Rectal smooth muscle tissue (tissue), 1 donor: ENCODE results near the gene SCRN1.
A peak's percentile ranks its signal among the peaks of the same experiment; 100 is the strongest.

Experiments used
- H3K27ac ChIP-seq: one replicate; pipeline ENCODE4 v1.7.0; 2013; ENCODE audit warnings: low read depth, low read length, inconsistent platforms
- H3K27me3 ChIP-seq: one replicate; pipeline ENCODE4 v1.7.0; 2013; ENCODE audit warnings: low read length; ENCODE audit not compliant: control insufficient read depth, insufficient read depth
- H3K36me3 ChIP-seq: one replicate; pipeline ENCODE4 v1.7.0; 2013; ENCODE audit warnings: low read length; ENCODE audit not compliant: control insufficient read depth, insufficient read depth
- H3K4me1 ChIP-seq: one replicate; pipeline ENCODE4 v1.7.0; 2013; ENCODE audit warnings: low read length; ENCODE audit not compliant: control insufficient read depth, insufficient read depth
- H3K4me3 ChIP-seq: one replicate; pipeline ENCODE4 v1.7.0; 2013; ENCODE audit warnings: low read length
- H3K9ac ChIP-seq: one replicate; pipeline ENCODE4 v1.7.0; 2013; ENCODE audit warnings: low read length

SCRN1 gene

DNA sequence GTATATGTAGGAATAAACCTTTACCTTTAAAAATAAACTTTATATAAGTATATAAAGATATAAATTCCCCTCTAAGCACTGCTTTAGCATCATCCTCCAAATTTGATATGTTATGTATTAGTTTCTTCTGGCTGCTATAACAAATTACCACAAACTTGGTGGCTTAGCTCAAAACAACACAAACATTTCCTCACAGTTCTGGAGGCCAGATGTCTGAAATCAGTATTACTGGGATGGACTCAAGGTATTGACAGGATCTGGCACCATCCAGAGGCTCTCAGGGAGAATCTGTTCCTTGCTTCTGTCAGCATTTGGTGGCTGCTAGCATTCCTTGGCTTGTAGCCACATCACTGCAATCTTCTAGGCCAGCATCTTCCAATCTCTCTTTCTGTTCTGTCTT is 6.7 kb upstream of the SCRN1 start:
- Histone ChIP-seq H3K27ac (no peak overlapping the region), H3K36me3 (no peaks in the 10 kb centered on the region), H3K4me1 (no peaks in the 10 kb centered on the region), H3K27me3 (no peaks in the 10 kb centered on the region), H3K4me3 (no peak overlapping the region), H3K9ac (no peak overlapping the region)

- H3K4me3 ChIP-seq = no peak overlapping the region
Observed at GRCh38 chr7:29995652-29996051, 6.1 kb upstream of the SCRN1 start.

GRCh38 chr7:29993140-29993539 is 3.5 kb upstream of the SCRN1 start:
- Histone ChIP-seq H3K36me3 (no peaks in the 10 kb centered on the region), H3K4me3 (no peak overlapping the region), H3K9ac (no peak overlapping the region), H3K4me1 (peaks cover 3% of the 10 kb centered on the region), H3K27me3 (no peaks in the 10 kb centered on the region), H3K27ac (no peak overlapping the region)

More at GRCh38 chr7:29995652-29996051, 6.1 kb upstream of the SCRN1 start:
- H3K27me3 ChIP-seq = no peaks in the 10 kb centered on the region
- H3K9ac ChIP-seq = no peak overlapping the region
- H3K4me1 ChIP-seq = no peaks in the 10 kb centered on the region
- H3K27ac ChIP-seq = no peak overlapping the region
- no peaks in the 10 kb centered on the region for H3K36me3 ChIP-seq

- Histone ChIP-seq H3K27me3 (no peaks in the 10 kb centered on the region), H3K36me3 (no peaks in the 10 kb centered on the region), H3K4me3 (no peak overlapping the region)
Observed at GRCh38 chr7:29991937-29992336, 2.3 kb upstream of the SCRN1 start.

DNA sequence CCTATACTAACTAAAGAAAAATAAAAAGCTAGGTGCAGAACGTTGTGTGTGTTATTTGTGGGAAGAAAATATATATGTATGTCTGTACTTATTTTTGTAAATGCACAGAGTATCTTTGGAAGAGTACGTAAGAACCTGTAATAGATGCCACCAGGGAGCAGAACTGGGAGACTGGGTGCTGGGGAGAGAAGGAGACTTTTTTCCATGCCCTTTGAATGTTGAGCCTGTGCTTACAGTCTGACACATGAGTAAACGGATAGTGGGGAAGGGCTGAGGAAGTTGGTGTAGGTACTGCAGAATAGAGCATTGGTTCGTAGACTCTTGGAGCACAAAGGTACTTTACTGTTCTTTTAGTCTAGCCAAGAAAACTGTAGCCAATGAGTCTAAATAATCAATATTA is 1.3 kb upstream of the SCRN1 start:
- Histone ChIP-seq H3K9ac (no peak overlapping the region), H3K4me1 (peaks cover 3% of the 10 kb centered on the region), H3K4me3 (no peak overlapping the region), H3K36me3 (no peaks in the 10 kb centered on the region), H3K27me3 (no peaks in the 10 kb centered on the region), H3K27ac (no peak overlapping the region)

More at GRCh38 chr7:29991937-29992336, 2.3 kb upstream of the SCRN1 start:
- Histone ChIP-seq H3K9ac (no peak overlapping the region), H3K4me1 (peaks cover 3% of the 10 kb centered on the region), H3K27ac (no peak overlapping the region)

- H3K4me1 ChIP-seq = peaks cover 3% of the 10 kb centered on the region
- H3K27me3 ChIP-seq = no peaks in the 10 kb centered on the region
- peak overlapping the region; percentile 82 for H3K27ac ChIP-seq
- H3K36me3 ChIP-seq = no peaks in the 10 kb centered on the region
- peak overlapping the region; percentile 89 for H3K4me3 ChIP-seq
- H3K9ac ChIP-seq = no peak overlapping the region
Observed at GRCh38 chr7:29988424-29989256, 961 bp downstream of the SCRN1 start.

GRCh38 chr7:29987811-29988317 is 1.7 kb downstream of the SCRN1 start:
- H3K4me1 ChIP-seq = peaks cover 3% of the 10 kb centered on the region
- peak overlapping the region; percentile 89 for H3K4me3 ChIP-seq
- H3K9ac ChIP-seq = no peak overlapping the region
- peak overlapping the region; percentile 82 for H3K27ac ChIP-seq
- no peaks in the 10 kb centered on the region for H3K27me3 ChIP-seq
- no peaks in the 10 kb centered on the region for H3K36me3 ChIP-seq

DNA sequence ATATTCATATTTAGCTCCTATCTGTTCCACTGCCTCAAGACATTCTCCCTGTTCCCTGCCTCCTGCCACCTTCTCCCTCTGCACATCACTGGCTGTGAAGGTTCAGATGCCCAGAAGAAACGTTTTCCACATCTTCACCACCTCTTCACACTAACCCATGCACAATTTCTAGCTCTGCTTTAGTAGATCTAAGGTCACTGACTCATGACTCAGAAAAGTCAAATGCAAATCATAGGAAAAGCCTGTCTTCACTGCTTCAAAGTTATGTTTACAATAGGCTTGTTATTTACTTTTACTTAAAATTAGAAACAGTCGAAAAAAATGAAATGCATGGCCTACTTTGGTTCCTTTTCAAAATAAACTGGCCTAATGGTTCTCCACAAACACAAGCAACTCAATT is 2.5 kb downstream of the SCRN1 start:
- no peak overlapping the region for H3K4me3 ChIP-seq
- H3K9ac ChIP-seq = no peak overlapping the region
- no peak overlapping the region for H3K27ac ChIP-seq
- H3K36me3 ChIP-seq = no peaks in the 10 kb centered on the region
- no peaks in the 10 kb centered on the region for H3K27me3 ChIP-seq
- peaks cover 3% of the 10 kb centered on the region for H3K4me1 ChIP-seq

GRCh38 chr7:29980151-29980550 is 9.4 kb downstream of the SCRN1 start:
- H3K27ac ChIP-seq = no peak overlapping the region
- no peaks in the 10 kb centered on the region for H3K36me3 ChIP-seq
- H3K4me1 ChIP-seq = peaks cover 8% of the 10 kb centered on the region
- H3K9ac ChIP-seq = no peak overlapping the region
- H3K27me3 ChIP-seq = no peaks in the 10 kb centered on the region
- no peak overlapping the region for H3K4me3 ChIP-seq

GRCh38 chr7:29977886-29978651 is 11.5 kb downstream of the SCRN1 start:
- Histone ChIP-seq H3K27ac (no peak overlapping the region), H3K4me3 (no peak overlapping the region), H3K9ac (no peak overlapping the region), H3K4me1 (peaks cover 8% of the 10 kb centered on the region), H3K27me3 (no peaks in the 10 kb centered on the region), H3K36me3 (no peaks in the 10 kb centered on the region)

- Histone ChIP-seq H3K36me3 (no peaks in the 10 kb centered on the region), H3K9ac (no peak overlapping the region), H3K27me3 (no peaks in the 10 kb centered on the region), H3K4me3 (no peak overlapping the region), H3K4me1 (peaks cover 8% of the 10 kb centered on the region), H3K27ac (no peak overlapping the region)
Observed at GRCh38 chr7:29976673-29977415, 12.8 kb downstream of the SCRN1 start.

- Histone ChIP-seq H3K9ac (no peak overlapping the region), H3K4me3 (no peak overlapping the region)
Observed at GRCh38 chr7:29976266-29976665, 13.3 kb downstream of the SCRN1 start.

More at GRCh38 chr7:29976266-29976665, 13.3 kb downstream of the SCRN1 start:
- Histone ChIP-seq H3K36me3 (no peaks in the 10 kb centered on the region), H3K27me3 (no peaks in the 10 kb centered on the region), H3K4me1 (peaks cover 8% of the 10 kb centered on the region), H3K27ac (peak overlapping the region; percentile 23)
